ENCODE data around the gene DELE1.

The DELE1 gene

GRCh38 chr5:141929398-141930058, 5.9 kb downstream of the DELE1 start:
- DNase-seq, result no peak

GRCh38 chr5:141931694-141932093, 8.0 kb downstream of the DELE1 start:
- no peak for DNase-seq

GRCh38 chr5:141933151-141933550, 9.5 kb downstream of the DELE1 start:
- no peak for DNase-seq

DNA sequence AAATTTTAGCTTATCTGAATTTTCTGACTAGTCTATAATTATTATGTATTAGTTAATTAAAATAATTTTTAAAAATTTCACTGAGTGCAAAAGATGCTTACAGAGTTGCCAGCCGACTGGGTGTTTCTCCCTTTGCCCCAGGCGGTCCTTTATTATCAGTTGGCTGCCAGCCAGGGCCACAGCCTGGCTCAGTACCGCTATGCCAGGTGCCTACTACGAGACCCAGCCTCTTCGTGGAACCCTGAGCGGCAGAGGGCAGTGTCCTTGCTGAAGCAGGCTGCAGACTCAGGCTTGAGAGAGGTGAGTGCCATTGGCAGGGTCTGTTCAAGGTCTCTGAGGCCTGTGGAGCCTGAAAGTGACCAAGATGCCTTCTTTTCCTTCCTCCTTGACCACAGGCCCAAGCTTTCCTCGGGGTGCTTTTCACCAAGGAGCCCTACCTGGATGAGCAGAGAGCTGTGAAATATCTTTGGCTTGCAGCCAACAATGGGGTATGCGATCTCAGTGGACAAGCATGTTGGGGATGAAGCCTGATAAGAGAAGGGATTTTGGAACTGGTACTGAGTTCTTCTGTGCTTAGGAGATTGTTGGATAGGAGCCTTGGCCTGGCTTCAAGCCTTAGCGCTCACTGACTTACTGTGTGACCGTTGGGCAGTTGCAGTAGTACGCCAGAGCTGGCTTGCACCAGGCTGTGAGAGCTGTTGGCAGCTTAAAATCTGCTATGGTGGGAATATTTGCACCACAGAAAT, 10.6 kb downstream of the DELE1 start:
- no peak for DNase-seq

DNA sequence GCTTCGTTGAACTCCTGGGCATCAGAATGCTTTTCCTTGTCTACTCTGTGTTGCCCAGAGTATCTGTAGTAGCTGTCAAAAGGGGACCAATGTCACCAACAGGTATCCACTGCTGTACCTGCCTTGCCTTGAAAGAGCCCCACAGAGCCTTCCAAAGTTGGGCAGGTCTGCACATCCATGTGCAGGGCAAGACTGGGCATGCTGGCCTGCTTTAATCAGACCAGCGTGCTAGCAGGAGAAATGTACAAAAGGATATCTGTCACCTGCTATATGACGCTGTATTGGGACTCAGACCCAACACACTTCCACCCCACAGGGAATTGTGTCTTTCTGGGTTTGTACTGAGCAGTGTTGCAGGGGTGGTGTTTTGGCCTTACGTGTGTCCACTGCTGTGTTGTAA, 11.9 kb downstream of the DELE1 start:
- DNase-seq, result no peak

DNA sequence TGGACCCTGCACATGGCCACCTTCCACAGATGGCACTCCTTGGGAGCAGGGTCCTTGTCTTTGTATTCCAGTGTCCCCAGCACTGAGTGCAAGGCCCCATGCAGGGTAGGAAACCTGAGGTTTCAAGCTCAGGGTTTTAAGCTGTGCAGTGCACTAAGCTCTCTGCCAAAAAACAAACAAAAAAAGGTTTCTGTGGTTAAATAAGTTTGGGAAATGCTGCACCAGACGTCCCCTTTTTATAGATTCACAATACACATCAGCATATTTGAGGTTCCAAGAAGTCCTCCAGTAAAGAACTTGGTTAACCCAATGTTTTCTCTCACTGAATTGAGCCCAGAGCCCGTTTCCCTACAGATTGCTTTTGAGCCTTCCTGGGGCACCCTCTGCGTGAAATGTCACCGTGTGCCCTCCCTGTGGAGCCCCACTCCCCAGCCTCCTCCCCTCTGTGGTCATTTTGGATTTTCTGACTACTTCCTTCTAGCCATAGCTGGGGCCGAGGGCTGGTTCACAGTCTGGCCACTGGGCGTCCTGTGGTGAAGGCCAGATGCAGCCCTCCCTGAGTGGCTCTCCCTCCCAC, 17.1 kb downstream of the DELE1 start:
- no peak for DNase-seq

GRCh38 chr5:141941307-141941706, 17.6 kb downstream of the DELE1 start:
- DNase-seq, result no peak

DNA sequence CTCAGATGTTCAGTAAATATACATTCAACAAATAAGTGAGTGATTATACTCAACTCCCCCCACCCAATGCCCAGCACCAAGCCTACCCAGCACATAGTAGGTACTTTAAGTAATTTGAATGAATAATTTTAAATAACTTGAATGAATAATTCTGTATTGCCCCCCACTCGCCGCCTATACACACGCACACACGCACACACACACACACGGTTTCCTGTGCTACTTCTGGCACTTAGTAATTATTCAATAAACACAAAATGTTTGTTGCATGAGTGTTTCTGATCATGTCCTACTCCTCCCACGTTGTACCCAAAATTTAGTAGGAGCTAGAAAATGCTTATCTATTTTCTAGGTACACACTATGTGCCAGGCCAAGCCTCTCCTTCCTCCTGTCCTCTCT, 18.1 kb downstream of the DELE1 start:
- DNase-seq, result no peak

GRCh38 chr5:141942185-141942857, 18.6 kb downstream of the DELE1 start:
- DNase-seq, result no peak

DNA sequence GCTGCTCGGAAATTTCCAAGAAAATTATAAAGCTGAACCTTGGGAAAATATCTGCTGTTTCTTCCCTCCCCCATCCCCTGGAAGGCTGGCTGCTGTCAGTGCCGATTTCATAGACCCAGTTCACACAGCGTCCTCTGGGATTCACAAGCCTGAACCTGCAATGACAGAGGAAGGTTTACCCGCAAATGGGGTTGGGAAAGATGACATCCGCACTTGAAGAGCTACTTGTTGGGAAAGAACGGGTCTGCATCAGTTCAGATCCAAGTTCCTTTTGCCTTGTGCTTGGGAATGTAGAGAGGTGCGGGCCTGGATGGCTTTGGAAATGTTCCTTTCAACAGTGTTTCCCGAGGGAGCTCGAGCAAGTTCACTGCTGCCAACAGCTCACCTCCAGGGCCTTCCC, 20.4 kb downstream of the DELE1 start:
- no peak for DNase-seq

DNA sequence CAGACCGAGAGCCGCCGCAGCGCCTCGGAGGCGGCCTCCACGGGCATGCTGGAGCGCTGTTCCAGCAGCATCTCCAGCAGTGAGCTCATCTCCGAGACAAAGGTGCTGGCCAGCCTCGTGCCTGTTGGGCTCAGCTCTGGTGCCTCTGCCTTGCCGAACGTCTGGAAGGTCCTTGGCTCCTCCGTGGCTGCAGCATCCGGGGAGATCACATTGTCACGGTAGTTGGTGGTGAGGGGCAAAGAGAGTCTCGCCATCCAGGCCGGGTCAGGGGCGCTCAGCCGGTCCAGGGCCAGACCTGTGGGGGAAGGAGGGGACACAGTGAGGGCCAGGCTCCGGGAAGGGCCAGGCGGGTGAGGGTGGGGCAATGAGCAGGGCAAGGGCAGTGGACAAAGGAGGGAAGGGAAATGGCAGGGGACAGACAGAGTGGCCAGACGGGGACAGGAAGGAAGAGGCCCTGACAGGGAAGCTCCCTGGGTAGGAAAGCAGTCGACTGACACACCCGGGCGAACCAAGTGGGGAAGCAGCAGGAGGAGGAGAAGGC, 21.9 kb downstream of the DELE1 start:
- DNase-seq, result no peak

GRCh38 chr5:141947316-141947715, 23.6 kb downstream of the DELE1 start:
- DNase-seq, result no peak

GRCh38 chr5:141948812-141949211, 25.1 kb downstream of the DELE1 start:
- no peak for DNase-seq

DNA sequence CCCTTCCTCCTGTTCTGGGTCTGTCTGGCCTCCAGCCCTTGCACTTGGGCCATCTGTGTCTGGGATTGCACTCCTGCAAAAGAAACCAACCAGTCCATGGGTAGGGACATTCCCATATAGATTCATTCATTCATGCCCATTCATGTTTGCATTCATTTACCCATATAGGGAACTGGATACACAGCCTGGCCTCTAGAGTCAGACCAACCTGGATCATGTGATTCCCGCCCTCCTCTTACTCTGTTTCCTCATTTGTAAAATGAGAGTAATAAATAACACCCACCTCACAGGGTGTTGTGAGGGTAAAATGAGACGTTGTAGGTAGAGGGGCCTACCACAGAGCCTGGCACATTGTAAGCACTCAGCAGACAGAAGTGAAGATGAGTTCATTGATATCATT, 25.8 kb downstream of the DELE1 start:
- DNase-seq, result no peak

- DNase-seq, result no peak
These were observed 26.7 kb downstream of the DELE1 start for GRCh38 chr5:141950207-141951005.

DNA sequence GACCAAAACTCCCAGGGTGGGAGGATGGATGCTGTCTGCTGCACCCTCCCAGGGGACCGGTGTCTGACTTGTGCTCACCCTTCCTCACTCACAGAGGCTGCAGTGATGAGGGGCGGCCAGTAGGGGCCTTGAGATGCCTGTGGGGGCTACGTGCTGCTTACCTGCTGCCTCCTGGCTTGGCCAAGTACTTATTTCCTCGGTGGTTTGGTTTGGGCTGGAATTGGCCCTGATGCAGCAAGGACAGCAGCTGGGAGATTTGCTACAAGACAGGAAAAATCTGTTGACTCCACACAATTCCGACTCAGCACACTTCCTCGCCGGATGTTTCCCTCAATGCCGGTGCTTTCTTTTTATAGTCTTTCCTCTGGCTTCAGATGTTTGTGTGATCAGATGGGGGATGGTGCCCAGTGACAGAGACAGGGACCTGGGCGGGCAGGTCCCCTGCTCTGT, 27.7 kb downstream of the DELE1 start:
- DNase-seq, result peak; percentile 16 to 18

- no peak for DNase-seq
These were observed 28.3 kb downstream of the DELE1 start for GRCh38 chr5:141952020-141952419.

- no peak for DNase-seq
These were observed 30.5 kb downstream of the DELE1 start for GRCh38 chr5:141954194-141954593.

- DNase-seq, result no peak
These were observed 33.8 kb downstream of the DELE1 start for GRCh38 chr5:141957367-141957996.

GRCh38 chr5:141958113-141958512, 34.4 kb downstream of the DELE1 start, which contains the start of gene PCDH12:
PCDH12 (minus strand) TSS chr5:141958202; CDS start chr5:141957851, 351 bp downstream.
- no peak for DNase-seq

DNA sequence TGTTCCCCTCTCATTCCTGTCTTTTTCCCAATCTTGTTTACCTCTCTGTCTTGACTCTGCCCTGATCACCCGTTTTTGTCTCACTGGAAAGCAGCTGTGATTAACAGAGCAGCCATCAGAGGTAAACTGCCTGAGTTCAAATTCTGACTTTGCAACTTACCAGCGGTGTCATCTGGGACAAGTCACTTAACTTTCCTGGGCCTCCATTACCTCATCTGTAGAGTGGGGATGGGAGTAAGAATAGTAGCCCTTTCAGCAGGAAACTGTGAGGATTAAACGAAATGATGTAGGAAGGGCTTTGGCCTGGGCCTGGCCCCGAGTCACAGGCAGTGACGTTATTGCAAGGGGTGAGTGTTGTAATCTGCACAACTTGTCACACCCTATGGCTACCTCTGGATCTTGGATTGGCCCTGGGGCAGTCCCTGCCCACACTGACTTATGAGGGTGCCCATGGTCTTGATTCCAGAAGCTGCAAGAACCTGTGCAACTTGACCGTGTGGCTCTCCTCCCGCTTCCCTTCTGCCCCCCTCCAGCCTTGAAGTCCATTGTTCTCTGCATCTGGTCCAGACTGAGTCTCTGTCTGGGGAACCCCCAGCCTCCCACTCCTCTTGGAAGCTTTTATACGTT, 35.0 kb downstream of the DELE1 start:
- DNase-seq, result no peak
